ENCODE results near the gene MLX. TPM values are rescaled to one million over a fixed set of nuclear protein-coding genes. Genes with fewer than 3 reads are reported as not detected.
"Not testable (repeated sequence)": the region's sequence is repeated elsewhere in the genome, so short reads cannot be mapped to it uniquely, and the experiment has no call there.

Gene MLX
- total RNA-seq, 1 donor from 2014 or later = 33.9 TPM

GRCh38 chr17:42613699-42614295 is 46.9 kb downstream of the MLX start:
- H3K4me1 ChIP-seq = peaks cover 16% of the 10 kb centered on the region
- H3K27ac ChIP-seq = no peak overlapping the region
- peaks cover 0 to 38% of the 10 kb centered on the region in 2 donors for H3K36me3 ChIP-seq
- H3K27me3 ChIP-seq = no peaks in the 10 kb centered on the region
- DNase-seq (ENCODE audit: extremely low spot score in 2 of 2) = no peak
- TF ChIP-seq POLR2A (IDR thresholded peaks at IDR 0.05) (no peak), POLR2AphosphoS5 (IDR thresholded peaks at IDR 0.05; ENCODE audit: insufficient read depth in 1 of 2, low read depth in 1 of 2) (no peak)
- TF ChIP-seq, protein P1, sequence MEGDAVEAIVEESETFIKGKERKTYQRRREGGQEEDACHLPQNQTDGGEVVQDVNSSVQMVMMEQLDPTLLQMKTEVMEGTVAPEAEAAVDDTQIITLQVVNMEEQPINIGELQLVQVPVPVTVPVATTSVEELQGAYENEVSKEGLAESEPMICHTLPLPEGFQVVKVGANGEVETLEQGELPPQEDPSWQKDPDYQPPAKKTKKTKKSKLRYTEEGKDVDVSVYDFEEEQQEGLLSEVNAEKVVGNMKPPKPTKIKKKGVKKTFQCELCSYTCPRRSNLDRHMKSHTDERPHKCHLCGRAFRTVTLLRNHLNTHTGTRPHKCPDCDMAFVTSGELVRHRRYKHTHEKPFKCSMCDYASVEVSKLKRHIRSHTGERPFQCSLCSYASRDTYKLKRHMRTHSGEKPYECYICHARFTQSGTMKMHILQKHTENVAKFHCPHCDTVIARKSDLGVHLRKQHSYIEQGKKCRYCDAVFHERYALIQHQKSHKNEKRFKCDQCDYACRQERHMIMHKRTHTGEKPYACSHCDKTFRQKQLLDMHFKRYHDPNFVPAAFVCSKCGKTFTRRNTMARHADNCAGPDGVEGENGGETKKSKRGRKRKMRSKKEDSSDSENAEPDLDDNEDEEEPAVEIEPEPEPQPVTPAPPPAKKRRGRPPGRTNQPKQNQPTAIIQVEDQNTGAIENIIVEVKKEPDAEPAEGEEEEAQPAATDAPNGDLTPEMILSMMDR (IDR thresholded peaks at IDR 0.05) = no peak
- H3K4me3 ChIP-seq = no peak overlapping the region
- intact Hi-C loops (cut with DNase I) = no loop called here
- H3K9me3 ChIP-seq = no peaks in the 10 kb centered on the region

- Histone ChIP-seq H3K27me3 (no peaks in the 10 kb centered on the region), H3K9me3 (no peaks in the 10 kb centered on the region), H3K36me3 (peaks cover 0 to 28% of the 10 kb centered on the region in 2 donors), H3K4me3 (no peak overlapping the region), H3K4me1 (peaks cover 10% of the 10 kb centered on the region), H3K27ac (no peak overlapping the region)
- DNase-seq (ENCODE audit: extremely low spot score in 2 of 2) = no peak
- intact Hi-C loops (cut with DNase I) = no loop called here
- TF ChIP-seq, protein P1 (IDR thresholded peaks at IDR 0.05) = no peak
- TF ChIP-seq POLR2AphosphoS5 (IDR thresholded peaks at IDR 0.05; ENCODE audit: insufficient read depth in 1 of 2, low read depth in 1 of 2) = no peak
- no peak for TF ChIP-seq POLR2A (IDR thresholded peaks at IDR 0.05)
These were observed 51.1 kb downstream of the MLX start for GRCh38 chr17:42617956-42618431.

DNA sequence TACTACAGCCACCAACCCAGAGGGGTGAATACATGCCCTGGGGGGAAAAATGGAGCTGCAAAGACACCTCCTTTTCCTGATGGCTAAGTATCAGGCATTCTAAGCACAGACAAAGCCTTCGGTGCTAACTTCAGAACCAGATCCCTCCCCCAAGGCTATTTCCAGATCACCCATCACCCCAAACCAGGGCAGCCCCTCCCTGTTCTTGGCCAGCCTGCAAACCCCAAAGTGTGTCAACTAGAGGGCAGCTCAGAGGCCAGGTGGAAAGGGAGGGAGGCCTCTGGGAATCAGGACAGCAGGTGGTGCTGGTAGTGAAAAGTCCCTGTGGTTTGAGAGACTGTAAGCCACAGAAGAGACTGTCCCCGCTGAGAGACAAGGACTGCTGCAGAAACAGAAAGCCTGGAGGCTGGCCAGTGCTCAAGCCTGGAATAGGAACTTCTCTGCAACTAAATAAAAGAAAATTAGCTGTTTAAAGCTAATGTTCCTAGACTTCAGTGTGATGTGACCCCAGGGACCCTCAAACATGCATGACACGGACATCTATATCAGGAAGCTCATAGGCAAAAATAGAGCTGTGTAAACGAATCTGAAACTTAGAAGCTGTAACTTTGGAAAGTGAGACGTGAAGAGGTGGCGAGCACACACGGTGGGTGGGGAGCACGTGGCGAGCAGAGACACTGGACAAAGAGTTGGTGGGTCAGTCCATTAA is 51.7 kb downstream of the MLX start:
- TF ChIP-seq, protein P1 (IDR thresholded peaks at IDR 0.05) = no peak
- no peak for TF ChIP-seq POLR2A (IDR thresholded peaks at IDR 0.05)
- peak in 1 of 2 donors; percentile 36 for TF ChIP-seq POLR2AphosphoS5 (IDR thresholded peaks at IDR 0.05; ENCODE audit: insufficient read depth in 1 of 2, low read depth in 1 of 2)
- Histone ChIP-seq H3K4me1 (peaks cover 10% of the 10 kb centered on the region), H3K36me3 (peaks cover 0 to 22% of the 10 kb centered on the region in 2 donors), H3K27me3 (no peaks in the 10 kb centered on the region), H3K9me3 (no peaks in the 10 kb centered on the region), H3K4me3 (no peak overlapping the region), H3K27ac (no peak overlapping the region)
- intact Hi-C loops (cut with DNase I) = no loop called here
- no peak for DNase-seq (ENCODE audit: extremely low spot score in 2 of 2)

GRCh38 chr17:42621987-42622386 is 55.1 kb downstream of the MLX start:
- H3K4me3 ChIP-seq; H3K27me3 ChIP-seq; intact Hi-C loops (cut with DNase I); H3K36me3 ChIP-seq; H3K27ac ChIP-seq; DNase-seq (ENCODE audit: extremely low spot score in 2 of 2); H3K9me3 ChIP-seq: not testable (repeated sequence)
- H3K4me1 ChIP-seq = peaks cover 15% of the 10 kb centered on the region

Other genes with a start within 250 kb of the MLX start
- 210 TPM for gene STAT3, start 178.7 kb upstream of the MLX start, total RNA-seq
- 268 TPM for gene CAVIN1, start 143.8 kb upstream of the MLX start, total RNA-seq
- gene ATP6V0A1, start 108.2 kb upstream of the MLX start, total RNA-seq = 72.4 TPM
- 24.6 TPM for gene NAGLU, start 30.9 kb upstream of the MLX start, total RNA-seq
- gene HSD17B1, start 14.2 kb upstream of the MLX start, total RNA-seq = 2.0 TPM
- gene COASY, start 5.0 kb upstream of the MLX start, total RNA-seq = 24.8 TPM
- gene PSMC3IP, start 10.6 kb downstream of the MLX start, total RNA-seq = 0.98 TPM
- 75.4 TPM for gene RETREG3, start 42.3 kb downstream of the MLX start, total RNA-seq
- gene TUBG1, start 42.6 kb downstream of the MLX start, total RNA-seq = 33.9 TPM
- gene TUBG2, start 92.2 kb downstream of the MLX start, total RNA-seq = 44.7 TPM
- 44.9 TPM for gene PLEKHH3, start 109.9 kb downstream of the MLX start, total RNA-seq
- gene CCR10, start 114.7 kb downstream of the MLX start, total RNA-seq = 3.2 TPM
- 5.9 TPM for gene CNTNAP1, start 115.4 kb downstream of the MLX start, total RNA-seq
- 73.7 TPM for gene EZH1, start 177.9 kb downstream of the MLX start, total RNA-seq
- gene RAMP2, start 194.1 kb downstream of the MLX start, total RNA-seq = 27.3 TPM
- gene VPS25, start 206.3 kb downstream of the MLX start, total RNA-seq = 28.2 TPM
- 1.2 TPM for gene WNK4, start 213.5 kb downstream of the MLX start, total RNA-seq
- gene COA3, start 231.6 kb downstream of the MLX start, total RNA-seq = 89.4 TPM
- not detected for gene CNTD1, start 231.8 kb downstream of the MLX start, total RNA-seq